HepG2 (cell line): ENCODE results near the gene FRK. TPM values are rescaled to one million over a fixed set of nuclear protein-coding genes. Genes with fewer than 3 reads are reported as not detected.
A peak's percentile ranks its signal among the peaks of the same experiment; 100 is the strongest.

Experiments
- FOXA1 ChIP-seq, 2 experiments: fragments of 450-650 bp in 1 of 2; sonication (generic) in 1 of 2; formaldehyde crosslinking in 1 of 2; IDR thresholded peaks; 2 replicates each; pipeline versions ENCODE4 v1.4.0 to v1.6.1; 2016 to 2020; ENCODE audit warnings: missing genetic modification reagents in 1 of 2
- HCFC1 ChIP-seq: fragments of 150-350 bp; IDR thresholded peaks from 2 replicates; pipeline ENCODE4 v1.6.1; 2014; ENCODE audit warnings: low read depth, low read length
- PAX8 ChIP-seq: sonication (generic); formaldehyde crosslinking; IDR thresholded peaks from 2 replicates; pipeline ENCODE4 v1.8.0; 2022; ENCODE audit warnings: mild to moderate bottlenecking, missing genetic modification reagents, borderline replicate concordance
- POLR2A ChIP-seq, 2 experiments: IDR thresholded peaks; 2 replicates each; pipeline ENCODE4 v1.6.1; 2011; ENCODE audit warnings: low read depth in 2 of 2, low read length in 2 of 2, mild to moderate bottlenecking in 1 of 2, moderate library complexity in 1 of 2; ENCODE audit not compliant: insufficient read depth in 1 of 2
- POLR2AphosphoS5 ChIP-seq: IDR thresholded peaks from 2 replicates; pipeline ENCODE4 v1.6.1; 2012; ENCODE audit warnings: low read depth, low read length
- PRDM15 ChIP-seq: sonication (generic); formaldehyde crosslinking; IDR thresholded peaks from 2 replicates; pipeline ENCODE4 v1.4.0; 2020; ENCODE audit warnings: missing genetic modification reagents
- RARA ChIP-seq: IDR thresholded peaks from 2 replicates; pipeline ENCODE4 v1.6.1; 2016; ENCODE audit warnings: missing genetic modification reagents, missing compliant biosample characterization
- SP140L ChIP-seq: sonication (generic); formaldehyde crosslinking; IDR thresholded peaks from 2 replicates; pipeline ENCODE4 v1.4.0; 2020; ENCODE audit warnings: missing genetic modification reagents, borderline replicate concordance
- SYNCRIP ChIP-seq: fragments of 200-400 bp; formaldehyde crosslinking; IDR thresholded peaks from 2 replicates; pipeline ENCODE4 v1.6.1; 2018; ENCODE audit warnings: mild to moderate bottlenecking, low read depth, low read length; ENCODE audit not compliant: insufficient read depth
- ZFP36L2 ChIP-seq: sonication (generic); formaldehyde crosslinking; IDR thresholded peaks from 2 replicates; pipeline ENCODE4 v1.4.0; 2020; ENCODE audit warnings: missing genetic modification reagents
- ZNF260 ChIP-seq: sonication (generic); formaldehyde crosslinking; IDR thresholded peaks from 2 replicates; pipeline ENCODE4 v1.4.0; 2020; ENCODE audit warnings: missing genetic modification reagents, low read depth, mild to moderate bottlenecking, borderline replicate concordance
- ZNF276 ChIP-seq: sonication (generic); formaldehyde crosslinking; IDR thresholded peaks from 2 replicates; pipeline ENCODE4 v1.4.0; 2020; ENCODE audit warnings: mild to moderate bottlenecking, low read depth, missing genetic modification reagents
- ZNF432 ChIP-seq: sonication (generic); formaldehyde crosslinking; IDR thresholded peaks from 2 replicates; pipeline ENCODE4 v1.5.0; 2020; ENCODE audit warnings: missing genetic modification reagents, mild to moderate bottlenecking, borderline replicate concordance
- ZNF503 ChIP-seq: sonication (generic); formaldehyde crosslinking; IDR thresholded peaks from 2 replicates; pipeline ENCODE4 v1.4.0; 2020; ENCODE audit warnings: missing genetic modification reagents
- ZNF557 ChIP-seq: sonication (generic); formaldehyde crosslinking; IDR thresholded peaks from 2 replicates; pipeline ENCODE4 v1.4.0; 2020; ENCODE audit warnings: missing genetic modification reagents
- ZNF770 ChIP-seq: sonication (generic); formaldehyde crosslinking; IDR thresholded peaks from 2 replicates; pipeline ENCODE4 v1.5.0; 2020; ENCODE audit warnings: mild to moderate bottlenecking, missing genetic modification reagents
- polyA plus RNA-seq, 8 experiments: library from polyadenylated mRNA; depleted of rRNA in 3 of 8; stranded (reverse) in 7 of 8; unstranded in 1 of 8; fragments of >200 nt; fragmentation: Illumina TruSeq in 4 of 8; extraction: Trizol in 4 of 8; gene quantifications; 2 replicates each; pipeline versions ENCODE4 v1.2.1 to v1.2.3, GENCODE V29; 2011 to 2016; ENCODE audit warnings: low read depth in 4 of 8, missing spikeins in 1 of 8, mixed read lengths in 1 of 8; ENCODE audit not compliant: insufficient read depth in 1 of 8
- total RNA-seq, 5 experiments: library from RNA; depleted of rRNA; stranded (reverse); fragments of >200 nt; fragmentation: Illumina TruSeq; extraction: Trizol; gene quantifications; 2 replicates each; pipeline ENCODE4 v1.2.3, GENCODE V29; 2016; ENCODE audit warnings: low read depth in 1 of 5
- TF ChIP-seq, protein P1 (sequence below): IDR thresholded peaks from 2 replicates; pipeline ENCODE4 v1.6.1; 2016; ENCODE audit warnings: low read depth

Gene FRK
- total and polyA plus RNA-seq, 2 of the 13 experiments (the other 11 are each of a cell fraction or from before 2014, with no cell fraction given): 1.3 to 2.9 TPM

- TF ChIP-seq PRDM15 (CRISPR knock-in tag) (peak; percentile 85), POLR2A (IDR thresholded peaks at IDR 0.05; ENCODE audit: insufficient read depth in 1 of 2, low read depth in 2 of 2, low read length in 2 of 2) (peak; percentile 93 to 98), PAX8 (peak; percentile 82; the same call in 1 of the 2 replicates), ZNF770 (CRISPR knock-in tag) (peak; percentile 90), ZNF276 (CRISPR knock-in tag) (no peak), ZNF503 (peak; percentile 89), RARA (CRISPR knock-in tag) (no peak; the same call in 1 of the 2 replicates), FOXA1 (IDR thresholded peaks at IDR 0.05) (no peak), FOXA1 (CRISPR knock-in tag; IDR thresholded peaks at IDR 0.05) (peak; percentile 23), ZNF557 (CRISPR knock-in tag) (peak; percentile 95; the same call in 1 of the 2 replicates), ZNF432 (CRISPR knock-in tag) (no peak), POLR2AphosphoS5 (peak; percentile 90), HCFC1 (no peak), ZFP36L2 (CRISPR knock-in tag) (no peak; the same call in 1 of the 2 replicates), SP140L (CRISPR knock-in tag) (0 out of 2 replicates have a peak, but pooled peaks have one; percentile 13), SYNCRIP (no peak), ZNF260 (CRISPR knock-in tag) (no peak)
- TF ChIP-seq, protein P1, sequence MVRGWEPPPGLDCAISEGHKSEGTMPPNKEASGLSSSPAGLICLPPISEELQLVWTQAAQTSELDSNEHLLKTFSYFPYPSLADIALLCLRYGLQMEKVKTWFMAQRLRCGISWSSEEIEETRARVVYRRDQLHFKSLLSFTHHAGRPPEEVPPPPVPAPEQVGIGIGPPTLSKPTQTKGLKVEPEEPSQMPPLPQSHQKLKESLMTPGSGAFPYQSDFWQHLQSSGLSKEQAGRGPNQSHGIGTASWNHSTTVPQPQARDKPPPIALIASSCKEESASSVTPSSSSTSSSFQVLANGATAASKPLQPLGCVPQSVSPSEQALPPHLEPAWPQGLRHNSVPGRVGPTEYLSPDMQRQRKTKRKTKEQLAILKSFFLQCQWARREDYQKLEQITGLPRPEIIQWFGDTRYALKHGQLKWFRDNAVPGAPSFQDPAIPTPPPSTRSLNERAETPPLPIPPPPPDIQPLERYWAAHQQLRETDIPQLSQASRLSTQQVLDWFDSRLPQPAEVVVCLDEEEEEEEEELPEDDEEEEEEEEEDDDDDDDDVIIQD (CRISPR knock-in tag): peak; percentile 19; the same call in 1 of the 2 replicates
These were observed 40.0 kb upstream of the FRK start, which contains the start of gene NT5DC1 (continued) for GRCh38 chr6:116100419-116101301.
